Subcutaneous adipose tissue (tissue), 4 donors: ENCODE measurements around the gene VSTM2B. TPM values are rescaled to one million over a fixed set of nuclear protein-coding genes. Genes with fewer than 3 reads are reported as not detected.

ENCODE experiments used
- total RNA-seq, 4 donors: library from RNA; depleted of rRNA; stranded (reverse); fragments of >200 nt; gene quantifications; one replicate each; pipeline ENCODE4 v1.1.0, GENCODE V29; 2016
- TF ChIP-seq, protein P1 (sequence below): fragments of 450-650 bp; IDR thresholded peaks from one replicate; pipeline ENCODE4 v1.5.1; 2016; ENCODE audit warnings: low read depth, mild to moderate bottlenecking, control low read depth, antibody characterized with exemption, moderate library complexity

The VSTM2B gene
- total RNA-seq, result not detected

DNA sequence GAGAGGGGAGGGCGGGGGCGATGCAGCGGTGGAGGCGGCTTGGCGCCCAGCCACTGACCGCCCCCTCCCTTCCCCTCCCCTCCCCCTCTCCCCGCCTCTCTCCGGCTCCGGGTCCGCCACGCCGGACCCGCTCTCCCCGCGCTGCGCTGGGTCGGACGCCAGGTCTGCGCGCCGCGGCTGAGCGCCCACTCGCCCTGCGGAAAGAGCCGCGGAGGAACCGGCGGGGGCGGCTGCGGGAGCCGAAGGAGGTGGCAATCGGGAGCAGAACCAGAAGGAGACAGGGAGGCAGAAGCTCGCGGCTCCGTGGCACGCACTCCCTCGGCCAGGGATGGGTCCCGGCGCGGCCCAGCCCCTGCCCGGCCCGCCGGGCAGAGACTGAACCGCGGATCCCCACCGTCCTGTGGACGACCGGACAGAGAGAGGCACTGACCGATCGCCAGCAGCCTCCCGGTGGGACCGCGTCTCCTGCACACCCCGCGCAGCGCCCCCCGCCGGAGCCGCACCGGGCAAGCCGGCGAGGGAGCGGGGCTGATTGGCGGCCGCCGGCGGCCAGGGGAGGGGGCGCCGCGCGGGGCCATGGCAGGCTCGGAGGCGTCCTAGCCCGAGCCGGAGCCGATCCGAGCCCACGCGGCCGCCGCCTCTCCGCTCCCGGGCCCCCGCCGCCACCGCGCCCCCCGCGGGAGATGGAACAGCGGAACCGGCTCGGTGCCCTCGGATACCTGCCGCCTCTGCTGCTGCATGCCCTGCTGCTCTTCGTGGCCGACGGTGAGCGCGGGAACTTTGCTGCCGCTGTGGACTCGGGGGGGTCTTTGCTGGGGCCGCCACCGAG lies at the start of gene VSTM2B:
VSTM2B (plus strand) TSS at position 94 of the 829 bp plus-strand sequence; CDS start at position 684, 590 bp downstream.
- TF ChIP-seq, protein P1, sequence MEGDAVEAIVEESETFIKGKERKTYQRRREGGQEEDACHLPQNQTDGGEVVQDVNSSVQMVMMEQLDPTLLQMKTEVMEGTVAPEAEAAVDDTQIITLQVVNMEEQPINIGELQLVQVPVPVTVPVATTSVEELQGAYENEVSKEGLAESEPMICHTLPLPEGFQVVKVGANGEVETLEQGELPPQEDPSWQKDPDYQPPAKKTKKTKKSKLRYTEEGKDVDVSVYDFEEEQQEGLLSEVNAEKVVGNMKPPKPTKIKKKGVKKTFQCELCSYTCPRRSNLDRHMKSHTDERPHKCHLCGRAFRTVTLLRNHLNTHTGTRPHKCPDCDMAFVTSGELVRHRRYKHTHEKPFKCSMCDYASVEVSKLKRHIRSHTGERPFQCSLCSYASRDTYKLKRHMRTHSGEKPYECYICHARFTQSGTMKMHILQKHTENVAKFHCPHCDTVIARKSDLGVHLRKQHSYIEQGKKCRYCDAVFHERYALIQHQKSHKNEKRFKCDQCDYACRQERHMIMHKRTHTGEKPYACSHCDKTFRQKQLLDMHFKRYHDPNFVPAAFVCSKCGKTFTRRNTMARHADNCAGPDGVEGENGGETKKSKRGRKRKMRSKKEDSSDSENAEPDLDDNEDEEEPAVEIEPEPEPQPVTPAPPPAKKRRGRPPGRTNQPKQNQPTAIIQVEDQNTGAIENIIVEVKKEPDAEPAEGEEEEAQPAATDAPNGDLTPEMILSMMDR, result no peak

DNA sequence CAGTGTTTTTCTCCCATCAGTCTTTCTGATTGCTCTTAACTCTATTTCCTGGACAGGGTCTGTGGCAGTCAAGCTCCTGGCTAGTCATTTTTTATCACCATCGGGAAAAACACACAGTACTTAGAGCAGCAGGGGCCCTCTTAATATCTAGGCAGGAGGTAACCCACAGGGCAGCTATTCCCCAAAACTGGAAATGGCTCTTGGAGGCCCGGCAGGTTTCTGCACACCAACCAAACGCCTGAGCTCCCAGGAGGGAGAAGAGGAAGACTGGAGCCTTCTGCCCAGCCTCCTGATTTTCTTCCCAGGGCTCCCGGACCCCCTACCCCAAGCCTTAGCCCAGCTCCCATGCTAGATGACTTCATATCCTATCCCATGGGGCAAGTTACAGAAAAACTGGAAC lies 49.3 kb upstream of the VSTM2B start:
- TF ChIP-seq, protein P1, result no peak

DNA sequence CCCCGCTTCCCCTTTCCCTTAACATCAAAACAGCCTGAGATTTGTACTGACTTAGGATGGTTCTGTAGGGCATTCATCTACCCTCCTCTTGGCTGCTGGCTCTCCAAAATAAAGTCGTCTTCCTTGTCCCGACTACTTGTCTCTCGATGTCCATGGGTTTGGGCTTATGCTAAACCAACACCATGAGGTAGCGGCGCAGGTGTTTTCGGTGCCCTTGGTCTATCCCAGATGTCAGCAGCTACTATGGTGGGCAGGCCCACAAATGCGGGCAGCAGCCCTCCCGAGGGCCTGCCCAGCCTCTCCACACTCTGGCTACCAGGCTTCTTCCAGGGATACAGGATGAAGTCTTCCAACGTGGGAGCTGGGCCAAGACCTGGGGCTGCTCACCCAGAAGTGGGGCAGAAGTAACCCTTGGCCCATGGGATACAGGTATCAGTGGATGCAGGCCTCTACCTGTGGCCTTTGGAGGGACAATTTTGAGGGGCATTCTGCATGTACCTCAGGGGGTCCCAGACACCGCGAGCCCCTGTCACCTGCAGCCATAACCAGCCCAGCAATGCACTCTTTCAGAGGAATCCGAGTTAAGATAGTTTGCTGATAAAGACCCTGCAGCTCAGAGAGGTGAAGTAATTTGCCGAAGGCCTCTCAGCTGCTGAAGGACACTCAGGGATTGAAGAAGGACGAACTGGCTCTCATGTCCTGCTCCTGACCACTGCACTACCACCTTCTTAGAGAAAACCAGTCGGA lies 47.8 kb upstream of the VSTM2B start:
- TF ChIP-seq, protein P1, result no peak

DNA sequence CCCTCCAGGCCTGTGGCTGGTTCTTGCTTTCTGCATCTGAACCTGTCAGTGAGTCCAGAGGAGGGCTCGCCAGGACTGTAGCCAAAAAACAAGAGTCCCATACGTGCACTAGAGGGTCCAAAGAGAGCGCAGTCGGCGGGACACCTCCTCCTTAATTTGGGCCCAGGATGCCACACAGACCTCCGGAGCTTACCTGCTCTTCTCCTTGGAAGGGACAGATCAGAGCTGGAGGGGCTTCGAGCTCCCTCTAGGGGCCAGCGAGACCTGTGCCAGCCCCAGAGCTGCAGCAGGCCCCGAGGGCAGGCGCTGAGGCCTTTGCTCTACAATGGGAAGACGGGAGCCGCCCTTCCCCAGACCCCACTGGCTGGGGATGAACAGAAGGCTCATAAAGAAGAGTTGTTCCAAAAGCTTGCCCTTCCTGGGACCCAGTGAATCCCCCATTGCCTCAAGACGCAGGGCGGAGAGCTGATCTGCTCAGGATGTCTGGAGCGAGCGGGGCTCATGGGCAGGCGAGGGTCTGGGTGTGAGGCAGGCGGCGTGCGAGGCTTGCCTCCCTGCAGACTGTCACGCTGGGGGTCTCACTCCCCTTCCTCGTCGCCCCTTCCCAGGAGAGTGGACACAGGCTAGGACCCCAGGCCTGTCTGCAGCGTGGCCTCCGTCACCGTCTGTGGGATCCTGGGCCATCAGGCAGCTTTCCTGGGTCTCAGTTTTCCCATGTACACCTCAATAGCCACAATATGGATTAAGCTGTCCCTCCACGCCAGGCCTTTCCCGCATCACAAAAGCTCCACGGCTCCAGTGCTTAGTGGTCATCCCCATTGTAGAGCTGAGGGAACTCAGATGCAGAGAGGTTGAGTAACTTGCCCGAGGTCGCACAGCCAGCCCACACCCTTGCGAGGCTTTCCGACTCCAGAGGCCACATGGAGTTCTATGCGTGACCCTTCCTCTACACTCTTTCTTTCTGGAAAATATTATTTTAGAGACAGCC lies 46.9 kb upstream of the VSTM2B start:
- TF ChIP-seq, protein P1, result no peak

DNA sequence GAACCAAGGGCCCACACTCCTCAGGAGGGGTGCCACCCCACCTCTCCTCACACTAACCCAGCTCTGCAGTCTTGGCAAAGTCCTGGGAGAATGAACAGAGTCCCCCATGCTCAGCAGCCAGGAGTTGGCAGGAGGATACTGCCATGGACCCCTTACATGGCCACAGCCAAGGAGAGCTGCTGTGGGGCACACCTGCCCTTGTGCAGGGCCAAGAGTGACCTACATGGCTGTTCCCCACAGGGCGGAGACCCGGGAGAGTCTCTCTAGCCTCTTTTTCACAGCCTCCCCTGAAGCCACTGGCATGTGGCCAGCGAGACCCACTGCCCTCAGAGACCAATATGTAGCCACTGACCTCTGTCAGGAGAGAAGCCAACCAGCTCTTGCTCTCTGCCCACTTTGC lies 45.9 kb upstream of the VSTM2B start:
- TF ChIP-seq, protein P1, result no peak

DNA sequence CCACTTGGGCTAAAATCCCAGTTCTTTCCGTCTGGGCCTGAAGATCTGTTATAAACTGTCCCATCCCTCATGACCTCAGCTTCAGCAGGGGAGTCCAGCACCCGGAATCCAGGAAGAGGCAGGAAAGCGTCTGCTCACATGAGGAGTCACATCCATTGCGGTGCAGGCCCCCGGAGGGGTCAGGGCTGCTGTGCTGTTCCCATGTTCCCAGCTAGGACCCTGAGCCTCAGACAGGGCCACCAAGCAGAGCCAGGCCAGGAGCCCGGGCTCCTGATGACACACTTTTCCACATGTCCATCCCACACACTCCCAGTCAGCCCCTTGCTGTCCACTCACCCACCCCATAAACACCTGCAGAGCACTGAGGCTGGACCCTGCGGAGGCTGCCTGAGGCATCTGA lies 45.3 kb upstream of the VSTM2B start:
- TF ChIP-seq, protein P1, result no peak
